Peyer's patch (tissue), 4 donors: ENCODE measurements around the gene CLNK.

Experiments
- CTCF ChIP-seq, 6 experiments: fragments of 450-650 bp in 4 of 6; fragments of 200-600 bp in 2 of 6; sonication (generic) in 1 of 6; IDR thresholded peaks; one replicate each; pipeline ENCODE4 v1.5.1; 2017 to 2019; ENCODE audit warnings: antibody characterized with exemption in 6 of 6, mild to moderate bottlenecking in 3 of 6, moderate library complexity in 1 of 6
- POLR2A ChIP-seq, 2 donors: fragments of 450-650 bp; IDR thresholded peaks; one replicate each; pipeline ENCODE4 v1.5.1; 2017; ENCODE audit warnings: antibody characterized with exemption in 2 of 2, mild to moderate bottlenecking in 2 of 2, moderate library complexity in 2 of 2

GRCh38 chr4:10577018-10577417 lies 107.5 kb downstream of the CLNK start:
- TF ChIP-seq CTCF (IDR thresholded peaks at IDR 0.05), result no peak
- TF ChIP-seq POLR2A (IDR thresholded peaks at IDR 0.05), result no peak
